ENCODE results near the gene SUPT20HL1. TPM values are rescaled to one million over a fixed set of nuclear protein-coding genes. Genes with fewer than 3 reads are reported as not detected.

Gene SUPT20HL1
- total RNA-seq, 2 donors from 2014 or later: not detected

GRCh38 chrX:24398766-24399165, 38.3 kb downstream of the SUPT20HL1 start:
- Histone ChIP-seq H3K4me3 (no peak overlapping the region), H3K27ac (peak overlapping the region; percentile 56 to 81), H3K4me1 (ENCODE audit: control insufficient read depth in 1 of 2, low read depth in 2 of 2) (peaks cover 0 to 27% of the 10 kb centered on the region in 2 donors), H3K9me3 (no peaks in the 10 kb centered on the region), H3K27me3 (replicated peaks; ENCODE audit: insufficient read depth) (no peaks in the 10 kb centered on the region), H3K36me3 (no peaks in the 10 kb centered on the region)
- TF ChIP-seq CTCF (IDR thresholded peaks at IDR 0.05): no peak
- no peak for ATAC-seq (ENCODE audit: insufficient number of reproducible peaks, low FRiP score, low read depth)
- no peak for DNase-seq (ENCODE audit: low spot score)

- Histone ChIP-seq H3K9me3 (no peaks in the 10 kb centered on the region), H3K27me3 (replicated peaks; ENCODE audit: insufficient read depth) (no peaks in the 10 kb centered on the region), H3K27ac (peak overlapping the region in 1 of 2 donors; percentile 12), H3K4me3 (no peak overlapping the region), H3K36me3 (no peaks in the 10 kb centered on the region), H3K4me1 (ENCODE audit: control insufficient read depth in 1 of 2, low read depth in 2 of 2) (peaks cover 0 to 27% of the 10 kb centered on the region in 2 donors)
- no peak for TF ChIP-seq CTCF (IDR thresholded peaks at IDR 0.05)
- ATAC-seq (ENCODE audit: insufficient number of reproducible peaks, low FRiP score, low read depth) (no peak), DNase-seq (ENCODE audit: low spot score) (no peak)
These were observed 39.1 kb downstream of the SUPT20HL1 start for GRCh38 chrX:24399550-24399949.

GRCh38 chrX:24405959-24406358, 45.5 kb downstream of the SUPT20HL1 start:
- TF ChIP-seq CTCF (IDR thresholded peaks at IDR 0.05): no peak
- H3K9me3 ChIP-seq: no peaks in the 10 kb centered on the region
- H3K27me3 ChIP-seq (replicated peaks; ENCODE audit: insufficient read depth): no peaks in the 10 kb centered on the region
- H3K27ac ChIP-seq: no peak overlapping the region
- H3K4me1 ChIP-seq (ENCODE audit: control insufficient read depth in 1 of 2, low read depth in 2 of 2): peaks cover 0 to 7% of the 10 kb centered on the region in 2 donors
- H3K36me3 ChIP-seq: no peaks in the 10 kb centered on the region
- ATAC-seq (ENCODE audit: insufficient number of reproducible peaks, low FRiP score, low read depth) (no peak), DNase-seq (ENCODE audit: low spot score) (no peak)
- no peak overlapping the region for H3K4me3 ChIP-seq

Other genes with a start within 250 kb of the SUPT20HL1 start
- gene ZFX, start 210.9 kb upstream of the SUPT20HL1 start, total RNA-seq: 10 to 100 TPM; 38.4 to 39.7 TPM
- not detected for gene SUPT20HL2, start 46.6 kb upstream of the SUPT20HL1 start, total RNA-seq
- 100 to 1,000 TPM; 116 to 118 TPM for gene PDK3, start 104.6 kb downstream of the SUPT20HL1 start, total RNA-seq